HG03064 (cell line): ENCODE measurements around the gene PZP.
"Not testable (repeated sequence)": the region's sequence is repeated elsewhere in the genome, so short reads cannot be mapped to it uniquely, and the experiment has no call there.

ENCODE experiments used
- ATAC-seq: cut with Tn5 transposase; IDR thresholded peaks from one replicate; pipeline ENCODE4 v1.9.1; 2021; ENCODE audit warnings: low read depth; ENCODE audit not compliant: unreplicated experiment

The PZP gene

GRCh38 chr12:9198012-9198411, 10.2 kb downstream of the PZP start:
- no peak for ATAC-seq

- no peak for ATAC-seq
These were observed 23.9 kb downstream of the PZP start for GRCh38 chr12:9184276-9184675.

GRCh38 chr12:9180810-9181209, 27.4 kb downstream of the PZP start:
- no peak for ATAC-seq

GRCh38 chr12:9179781-9180180, 28.4 kb downstream of the PZP start:
- ATAC-seq = no peak

- ATAC-seq = no peak
These were observed 38.1 kb downstream of the PZP start for GRCh38 chr12:9169979-9170634.

- not testable (repeated sequence) for ATAC-seq
These were observed 40.9 kb downstream of the PZP start for GRCh38 chr12:9167345-9167744.

GRCh38 chr12:9163392-9163791, 44.8 kb downstream of the PZP start:
- no peak for ATAC-seq

- ATAC-seq = no peak
These were observed 52.1 kb downstream of the PZP start for GRCh38 chr12:9156119-9156518.

- no peak for ATAC-seq
These were observed 58.8 kb downstream of the PZP start for GRCh38 chr12:9149372-9149771.

- ATAC-seq = no peak
These were observed 59.3 kb downstream of the PZP start for GRCh38 chr12:9148926-9149325.

GRCh38 chr12:9147461-9147860, 60.7 kb downstream of the PZP start:
- ATAC-seq = no peak

- no peak for ATAC-seq
These were observed 63.5 kb downstream of the PZP start for GRCh38 chr12:9144730-9145106.

- ATAC-seq = no peak
These were observed 64.1 kb downstream of the PZP start for GRCh38 chr12:9143929-9144729.

- no peak for ATAC-seq
These were observed 65.1 kb downstream of the PZP start for GRCh38 chr12:9143137-9143536.

- ATAC-seq = not testable (repeated sequence)
These were observed 68.5 kb downstream of the PZP start for GRCh38 chr12:9139588-9140290.

GRCh38 chr12:9135903-9136310, 72.3 kb downstream of the PZP start:
- ATAC-seq = no peak

GRCh38 chr12:9134981-9135628, 73.1 kb downstream of the PZP start:
- no peak for ATAC-seq

GRCh38 chr12:9133216-9133916, 74.8 kb downstream of the PZP start:
- ATAC-seq = no peak

- no peak for ATAC-seq
These were observed 76.1 kb downstream of the PZP start for GRCh38 chr12:9132008-9132535.

GRCh38 chr12:9130244-9130643, 78.0 kb downstream of the PZP start:
- no peak for ATAC-seq
